ENCODE data around the gene S1PR1. TPM values are rescaled to one million over a fixed set of nuclear protein-coding genes. Genes with fewer than 3 reads are reported as not detected.

The S1PR1 gene
- total RNA-seq, 2 experiments from 2014 or later: 397 to 414 TPM

Other genes starting within 250 kb of the S1PR1 start
- gene DPH5, start 211.2 kb upstream of the S1PR1 start, total RNA-seq: 10 to 100 TPM; 31.3 to 35.4 TPM